ENCODE results near the gene DDHD1.
"Not testable (repeated sequence)": the region's sequence is repeated elsewhere in the genome, so short reads cannot be mapped to it uniquely, and the experiment has no call there.

DDHD1 gene

GRCh38 chr14:53151523-53152183 lies 1.5 kb downstream of the DDHD1 start:
- DNase-seq: peak; percentile 14

- no peak for DNase-seq
These were observed 3.3 kb downstream of the DDHD1 start for GRCh38 chr14:53149668-53150316.

- DNase-seq: no peak
These were observed 4.5 kb downstream of the DDHD1 start for GRCh38 chr14:53148671-53149070.

- DNase-seq: no peak
These were observed 5.2 kb downstream of the DDHD1 start for GRCh38 chr14:53147893-53148292.

GRCh38 chr14:53147208-53147607 lies 5.9 kb downstream of the DDHD1 start:
- DNase-seq: no peak

GRCh38 chr14:53146739-53147138 lies 6.4 kb downstream of the DDHD1 start:
- no peak for DNase-seq

GRCh38 chr14:53144244-53144643 lies 8.9 kb downstream of the DDHD1 start:
- DNase-seq: no peak

GRCh38 chr14:53140585-53140984 lies 12.5 kb downstream of the DDHD1 start:
- no peak for DNase-seq

- DNase-seq: no peak
These were observed 15.4 kb downstream of the DDHD1 start for GRCh38 chr14:53137568-53138203.

- DNase-seq: not testable (repeated sequence)
These were observed 22.6 kb downstream of the DDHD1 start for GRCh38 chr14:53130491-53130890.

GRCh38 chr14:53128303-53129028 lies 24.7 kb downstream of the DDHD1 start:
- no peak for DNase-seq

GRCh38 chr14:53127832-53128231 lies 25.3 kb downstream of the DDHD1 start:
- no peak for DNase-seq

GRCh38 chr14:53127151-53127550 lies 26.0 kb downstream of the DDHD1 start:
- no peak for DNase-seq

- DNase-seq: no peak
These were observed 26.4 kb downstream of the DDHD1 start for GRCh38 chr14:53126731-53127130.

GRCh38 chr14:53124786-53125185 lies 28.3 kb downstream of the DDHD1 start:
- no peak for DNase-seq

- DNase-seq: not testable (repeated sequence)
These were observed 31.7 kb downstream of the DDHD1 start for GRCh38 chr14:53121419-53121818.

- DNase-seq: not testable (repeated sequence)
These were observed 35.6 kb downstream of the DDHD1 start for GRCh38 chr14:53117479-53117878.

GRCh38 chr14:53113989-53114388 lies 39.1 kb downstream of the DDHD1 start:
- DNase-seq: no peak

GRCh38 chr14:53110096-53110495 lies 43.0 kb downstream of the DDHD1 start:
- DNase-seq: no peak

GRCh38 chr14:53109105-53110041 lies 43.8 kb downstream of the DDHD1 start:
- peak; percentile 35 for DNase-seq

GRCh38 chr14:53108292-53109104 lies 44.6 kb downstream of the DDHD1 start:
- DNase-seq: no peak

Measured in activated T-cell treated with anti-CD3 and anti-CD28 coated beads for 4 hours (primary cell).